Mesenchymal stem cell (in vitro differentiated cells and primary cell): ENCODE measurements around the gene CT45A8. TPM values are rescaled to one million over a fixed set of nuclear protein-coding genes. Genes with fewer than 3 reads are reported as not detected.
"Not testable (repeated sequence)": the region's sequence is repeated elsewhere in the genome, so short reads cannot be mapped to it uniquely, and the experiment has no call there.

Experiments
- DNase-seq: peaks from one replicate; pipeline ENCODE4 v3.0.0-alpha.2; 2013
- H2AFZ ChIP-seq: one replicate; pipeline ENCODE4 v1.6.1; 2013; ENCODE audit warnings: low read depth, mild to moderate bottlenecking, control low read depth, inconsistent platforms, low read length, moderate library complexity
- H2AK5ac ChIP-seq: 2 replicates; pipeline ENCODE4 v1.6.1; 2013; ENCODE audit warnings: low read length, moderate library complexity, mild to moderate bottlenecking, inconsistent platforms; ENCODE audit not compliant: severe bottlenecking
- H2BK120ac ChIP-seq: one replicate; pipeline ENCODE4 v1.6.1; 2013; ENCODE audit warnings: low read depth, mild to moderate bottlenecking, inconsistent platforms, low read length, moderate library complexity
- H2BK12ac ChIP-seq, 2 experiments: one replicate each; pipeline ENCODE4 v1.6.1; 2013; ENCODE audit warnings: inconsistent platforms in 2 of 2, low read length in 2 of 2, mild to moderate bottlenecking in 2 of 2, moderate library complexity in 2 of 2, control low read depth in 1 of 2
- H2BK15ac ChIP-seq: one replicate; pipeline ENCODE4 v1.6.1; 2013; ENCODE audit warnings: mild to moderate bottlenecking, low read depth, inconsistent platforms; ENCODE audit not compliant: poor library complexity, severe bottlenecking
- H2BK5ac ChIP-seq: 2 replicates; pipeline ENCODE4 v1.6.1; 2013; ENCODE audit warnings: low read depth, mild to moderate bottlenecking, low read length, control low read depth, inconsistent platforms; ENCODE audit not compliant: poor library complexity, severe bottlenecking
- H3K14ac ChIP-seq, 2 experiments: one replicate each; pipeline ENCODE4 v1.6.1; 2013; ENCODE audit warnings: inconsistent platforms in 2 of 2, low read length in 2 of 2, control low read depth in 1 of 2, mild to moderate bottlenecking in 1 of 2, moderate library complexity in 1 of 2
- H3K18ac ChIP-seq, 2 experiments: one replicate each; pipeline ENCODE4 v1.6.1; 2013; ENCODE audit warnings: inconsistent platforms in 2 of 2, low read length in 2 of 2, control low read depth in 1 of 2, low read depth in 1 of 2, mild to moderate bottlenecking in 1 of 2
- H3K23ac ChIP-seq, 2 experiments: one replicate each; pipeline ENCODE4 v1.6.1; 2013; ENCODE audit warnings: inconsistent platforms in 2 of 2, low read length in 2 of 2, mild to moderate bottlenecking in 2 of 2, moderate library complexity in 2 of 2, control low read depth in 1 of 2
- H3K27ac ChIP-seq: 2 replicates; pipeline ENCODE4 v1.5.1; 2013; ENCODE audit warnings: mild to moderate bottlenecking, moderate library complexity, low read length, control low read depth, inconsistent platforms; ENCODE audit not compliant: poor library complexity, severe bottlenecking
- H3K27me3 ChIP-seq, 2 experiments: 2 replicates each; pipeline versions ENCODE4 v1.6.1 to v1.7.0; 2013; ENCODE audit warnings: low read length in 2 of 2, mild to moderate bottlenecking in 2 of 2, moderate library complexity in 2 of 2, control low read depth in 1 of 2, inconsistent platforms in 1 of 2; ENCODE audit not compliant: control insufficient read depth in 1 of 2, insufficient read depth in 1 of 2
- H3K36me3 ChIP-seq, 2 experiments: 2 replicates each; pipeline versions ENCODE4 v1.6.1 to v1.7.0; 2013; ENCODE audit warnings: low read length in 2 of 2, control low read depth in 1 of 2, inconsistent platforms in 1 of 2, low read depth in 1 of 2, mild to moderate bottlenecking in 1 of 2; ENCODE audit not compliant: insufficient read depth in 2 of 2, control insufficient read depth in 1 of 2
- H3K4ac ChIP-seq, 2 experiments: one replicate each; pipeline ENCODE4 v1.6.1; 2013; ENCODE audit warnings: inconsistent platforms in 2 of 2, low read length in 2 of 2, mild to moderate bottlenecking in 2 of 2, moderate library complexity in 2 of 2, control low read depth in 1 of 2, low read depth in 1 of 2
- H3K4me1 ChIP-seq: 2 replicates; pipeline ENCODE4 v1.6.1; 2013; ENCODE audit warnings: low read depth, low read length, control low read depth; ENCODE audit not compliant: control insufficient read depth, insufficient read depth
- H3K4me2 ChIP-seq: 2 replicates; pipeline ENCODE4 v1.6.1; 2013; ENCODE audit warnings: low read length, mild to moderate bottlenecking, inconsistent platforms; ENCODE audit not compliant: poor library complexity, severe bottlenecking
- H3K4me3 ChIP-seq, 2 experiments: 2 replicates each; pipeline versions ENCODE4 v1.5.1 to v1.7.0; 2013; ENCODE audit warnings: low read length in 2 of 2, mild to moderate bottlenecking in 2 of 2, control low read depth in 1 of 2, low read depth in 1 of 2; ENCODE audit not compliant: insufficient read depth in 1 of 2
- H3K79me1 ChIP-seq: replicated peaks from 2 replicates; pipeline ENCODE4 v1.6.1; 2013; ENCODE audit warnings: mild to moderate bottlenecking, control low read depth, low read length, inconsistent platforms; ENCODE audit not compliant: poor library complexity, severe bottlenecking
- H3K9ac ChIP-seq: 2 replicates; pipeline ENCODE4 v1.7.0; 2013; ENCODE audit warnings: mild to moderate bottlenecking, low read length, moderate library complexity
- H3K9me3 ChIP-seq: 2 replicates; pipeline ENCODE4 v1.7.0; 2013; ENCODE audit warnings: mild to moderate bottlenecking, low read length; ENCODE audit not compliant: control insufficient read depth
- H4K8ac ChIP-seq: one replicate; pipeline ENCODE4 v1.6.1; 2013; ENCODE audit warnings: inconsistent platforms, mild to moderate bottlenecking, low read length, moderate library complexity
- H4K91ac ChIP-seq: one replicate; pipeline ENCODE4 v1.6.1; 2013; ENCODE audit warnings: mild to moderate bottlenecking, low read length, inconsistent platforms
- WGBS: methylation state at CpG from one replicate; pipeline ENCODE4 v1.1.7; 2013; ENCODE audit warnings: mixed read lengths; 5-methylcytosine and 5-hydroxymethylcytosine counted together
- polyA plus RNA-seq, 2 experiments: library from polyadenylated mRNA; stranded (reverse); fragments of 200-250 nt; gene quantifications; one replicate each; pipeline ENCODE4 v1.2.3, GENCODE V29; 2013

The CT45A8 gene, protein sequence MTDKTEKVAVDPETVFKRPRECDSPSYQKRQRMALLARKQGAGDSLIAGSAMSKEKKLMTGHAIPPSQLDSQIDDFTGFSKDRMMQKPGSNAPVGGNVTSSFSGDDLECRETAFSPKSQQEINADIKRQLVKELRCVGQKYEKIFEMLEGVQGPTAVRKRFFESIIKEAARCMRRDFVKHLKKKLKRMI
- not detected for polyA plus RNA-seq (2013, experiment 1 of 2)
- not detected for polyA plus RNA-seq (2013, experiment 2 of 2)

DNA sequence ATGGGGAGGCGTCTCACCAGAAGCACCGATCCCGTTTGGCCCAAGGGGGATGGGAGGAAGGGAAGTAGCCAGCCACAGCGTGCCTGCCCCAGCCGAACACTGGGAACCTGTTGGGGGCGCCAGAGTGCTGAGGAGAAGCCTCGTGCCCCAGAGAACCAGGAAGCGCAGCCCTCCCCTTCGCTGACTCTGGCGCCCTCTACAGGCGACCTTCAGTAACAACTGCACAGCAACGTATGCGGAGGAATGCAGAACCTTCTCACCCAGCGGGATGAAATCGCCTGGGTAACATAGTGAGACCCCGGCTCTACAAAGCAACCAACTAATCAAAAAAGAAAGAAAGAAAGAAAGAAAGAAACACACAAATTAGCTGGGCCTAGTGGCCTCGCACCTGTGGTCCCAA is at the start of gene CT45A8:
CT45A8 (minus strand) TSS at position 101 of the 400 bp plus-strand sequence. CDS start 3,755 bp downstream, outside the sequence.
- not testable (repeated sequence) for H3K9ac ChIP-seq, H3K23ac ChIP-seq, H3K27me3 ChIP-seq, H2BK5ac ChIP-seq, H3K9me3 ChIP-seq, H2BK15ac ChIP-seq, H2AK5ac ChIP-seq, H2BK12ac ChIP-seq, H3K4me1 ChIP-seq, H4K91ac ChIP-seq, H3K4ac ChIP-seq, H3K18ac ChIP-seq, H3K4me3 ChIP-seq, H3K79me1 ChIP-seq, H2BK120ac ChIP-seq, H3K14ac ChIP-seq, H4K8ac ChIP-seq, H3K4me2 ChIP-seq, H3K27ac ChIP-seq, H2AFZ ChIP-seq, H3K36me3 ChIP-seq, DNase-seq
- WGBS = no CpG with 5 or more reads among the region's 17 CpGs

- H2BK5ac ChIP-seq = no peak within 1 kb of the TSS
- H3K4ac ChIP-seq = no peak within 1 kb of the TSS
- WGBS = 83% methylated on average over 19 of the region's 22 CpGs
- H3K27ac ChIP-seq = no peak within 1 kb of the TSS
- no peak within 1 kb of the TSS for H3K18ac ChIP-seq
- no peak within 1 kb of the TSS for H2BK120ac ChIP-seq
- no peak within 1 kb of the TSS for H4K91ac ChIP-seq
- no peak for DNase-seq
- H3K4me3 ChIP-seq = no peak within 1 kb of the TSS
- H2BK15ac ChIP-seq = no peak within 1 kb of the TSS
- H2BK12ac ChIP-seq = no peak within 1 kb of the TSS
- H2AK5ac ChIP-seq = no peak within 1 kb of the TSS
- H3K4me1 ChIP-seq = no peaks in the 10 kb centered on the region
- no peak within 1 kb of the TSS for H3K9ac ChIP-seq
- H3K14ac ChIP-seq = no peak within 1 kb of the TSS
- no peaks in the 10 kb centered on the region for H3K9me3 ChIP-seq
- no peak within 1 kb of the TSS for H3K4me2 ChIP-seq
- no peak within 1 kb of the TSS for H4K8ac ChIP-seq
- H2AFZ ChIP-seq = no peak within 1 kb of the TSS
- no peaks in the 10 kb centered on the region for H3K27me3 ChIP-seq
- H3K79me1 ChIP-seq = no peaks in the 10 kb centered on the region
- no peaks in the 10 kb centered on the region for H3K36me3 ChIP-seq
- no peak within 1 kb of the TSS for H3K23ac ChIP-seq
Measured at GRCh38 chrX:135893294-135893817, 39.0 kb upstream of the CT45A8 start, which contains the start of the genes CT45A10 and SAGE1. TSS of gene CT45A10 (minus strand) at chrX:135893444. CDS start at chrX:135885344, 8,100 bp downstream. TSS of gene SAGE1 (plus strand) at chrX:135893716. CDS start at chrX:135896243, 2,527 bp downstream.

DNA sequence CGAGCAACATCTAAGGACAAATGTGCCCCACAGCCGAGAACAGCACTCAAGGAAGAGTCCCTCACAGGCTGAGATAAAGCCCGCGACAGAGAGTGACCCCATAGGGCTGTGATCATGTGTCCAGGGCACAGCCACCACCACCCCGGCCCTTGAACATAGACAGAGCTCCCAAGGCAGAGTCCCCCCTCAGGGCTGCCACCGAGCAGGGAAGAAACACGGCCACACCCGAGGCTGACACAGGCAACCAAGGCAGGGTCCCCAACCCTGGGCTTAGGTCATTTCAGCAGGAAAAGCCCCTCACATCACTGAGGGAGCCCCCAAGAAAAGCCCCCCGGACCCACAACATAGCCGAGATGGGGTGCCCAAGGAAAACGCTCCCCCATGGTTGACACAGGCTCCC is 38.4 kb upstream of the CT45A8 start:
- no peak overlapping the region for H4K8ac ChIP-seq
- no peak overlapping the region for H2BK5ac ChIP-seq
- no peak overlapping the region for H3K4me3 ChIP-seq
- no peaks in the 10 kb centered on the region for H3K27me3 ChIP-seq
- no peak overlapping the region for H3K27ac ChIP-seq
- H3K79me1 ChIP-seq = no peaks in the 10 kb centered on the region
- H2AK5ac ChIP-seq = no peak overlapping the region
- no peak for DNase-seq
- H2BK12ac ChIP-seq = no peak overlapping the region
- H2AFZ ChIP-seq = no peak overlapping the region
- H2BK15ac ChIP-seq = no peak overlapping the region
- WGBS = 82% methylated on average over 11 of the region's 11 CpGs
- no peak overlapping the region for H3K4ac ChIP-seq
- H3K9ac ChIP-seq = no peak overlapping the region
- H3K18ac ChIP-seq = no peak overlapping the region
- no peak overlapping the region for H3K14ac ChIP-seq
- H3K23ac ChIP-seq = no peak overlapping the region
- no peaks in the 10 kb centered on the region for H3K36me3 ChIP-seq
- H3K9me3 ChIP-seq = no peaks in the 10 kb centered on the region
- no peak overlapping the region for H4K91ac ChIP-seq
- no peaks in the 10 kb centered on the region for H3K4me1 ChIP-seq
- H3K4me2 ChIP-seq = no peak overlapping the region
- H2BK120ac ChIP-seq = no peak overlapping the region

DNA sequence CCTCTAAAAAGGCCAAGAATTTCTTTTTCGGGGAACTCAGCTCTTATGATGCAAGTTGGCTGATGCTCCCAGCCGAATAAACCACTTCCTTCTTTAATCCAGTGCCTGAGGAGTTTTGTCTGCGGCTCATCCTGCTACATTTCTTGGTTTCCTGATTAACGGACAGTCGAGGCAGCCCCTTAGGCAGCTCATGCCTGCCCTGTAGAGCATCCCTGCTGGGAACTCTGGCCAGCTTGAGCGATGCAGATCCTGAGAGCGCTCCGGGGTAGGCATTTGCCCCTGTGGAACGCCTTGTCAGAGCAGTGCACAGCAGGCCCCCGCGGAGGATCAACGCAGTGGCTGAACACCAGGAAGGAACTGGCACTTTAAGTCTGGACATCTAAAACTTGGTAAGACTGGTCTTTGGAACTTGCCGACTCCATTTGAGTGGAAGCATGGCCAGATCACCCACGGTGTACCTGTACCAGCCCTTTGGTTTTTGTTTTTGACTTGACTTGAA is 35.8 kb upstream of the CT45A8 start:
- H3K14ac ChIP-seq = no peak overlapping the region
- H3K23ac ChIP-seq = no peak overlapping the region
- H3K4me1 ChIP-seq = no peaks in the 10 kb centered on the region
- H4K8ac ChIP-seq = no peak overlapping the region
- no peak overlapping the region for H3K4me3 ChIP-seq
- no peak overlapping the region for H2BK12ac ChIP-seq
- H4K91ac ChIP-seq = no peak overlapping the region
- no peaks in the 10 kb centered on the region for H3K9me3 ChIP-seq
- no peaks in the 10 kb centered on the region for H3K79me1 ChIP-seq
- H2BK15ac ChIP-seq = no peak overlapping the region
- no peak overlapping the region for H3K4ac ChIP-seq
- WGBS = 77% methylated on average over 14 of the region's 14 CpGs
- no peaks in the 10 kb centered on the region for H3K27me3 ChIP-seq
- H3K4me2 ChIP-seq = no peak overlapping the region
- H3K36me3 ChIP-seq = no peaks in the 10 kb centered on the region
- no peak overlapping the region for H2AFZ ChIP-seq
- no peak overlapping the region for H3K9ac ChIP-seq
- no peak overlapping the region for H3K27ac ChIP-seq
- DNase-seq = no peak
- H3K18ac ChIP-seq = no peak overlapping the region
- H2BK5ac ChIP-seq = no peak overlapping the region
- H2AK5ac ChIP-seq = no peak overlapping the region
- no peak overlapping the region for H2BK120ac ChIP-seq
